NCI-H1048 (cell line): ENCODE results near the gene MYO6.

Source experiments
- DNase-seq: peaks from one replicate; lab custom pipeline; 2025; lab: John Stamatoyannopoulos, UW

The MYO6 gene

DNA sequence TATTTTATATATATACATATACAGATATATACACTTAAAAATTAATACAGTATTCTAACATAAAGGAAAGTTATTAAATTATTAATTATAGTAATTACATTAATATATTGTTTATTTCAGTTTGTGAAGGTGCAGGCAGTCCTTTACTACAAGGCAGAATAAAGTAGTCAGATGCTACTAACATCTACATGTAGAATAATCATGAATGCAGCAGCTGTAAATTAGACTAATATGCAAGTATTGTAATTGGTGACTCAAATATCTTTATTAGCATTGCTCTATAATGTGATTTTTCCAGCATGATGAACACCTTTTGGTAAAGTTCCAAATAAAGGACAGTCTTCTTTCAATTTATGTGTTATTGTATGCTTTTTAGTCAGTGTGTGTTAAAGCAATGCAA, 17.3 kb downstream of the MYO6 start:
- no peak for DNase-seq

DNA sequence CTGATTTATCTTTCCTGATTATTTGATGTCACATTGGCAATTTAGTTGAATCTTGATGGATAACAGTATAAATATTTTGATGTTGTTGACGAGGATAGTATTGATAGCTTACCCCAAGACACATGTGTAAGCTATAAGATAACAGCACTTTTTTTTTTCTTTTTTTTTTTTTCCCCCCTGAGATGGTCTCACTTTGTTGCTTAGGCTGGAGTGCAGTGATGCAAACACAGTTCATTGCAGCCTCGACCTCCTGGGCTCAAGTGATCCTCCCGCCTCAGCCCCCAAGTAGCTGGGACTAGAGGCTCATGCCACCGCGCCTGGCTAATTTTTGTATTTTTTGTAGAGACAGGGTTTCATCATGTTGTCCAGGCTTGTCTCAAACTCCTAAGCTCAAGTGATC, 21.8 kb downstream of the MYO6 start:
- no peak for DNase-seq

DNA sequence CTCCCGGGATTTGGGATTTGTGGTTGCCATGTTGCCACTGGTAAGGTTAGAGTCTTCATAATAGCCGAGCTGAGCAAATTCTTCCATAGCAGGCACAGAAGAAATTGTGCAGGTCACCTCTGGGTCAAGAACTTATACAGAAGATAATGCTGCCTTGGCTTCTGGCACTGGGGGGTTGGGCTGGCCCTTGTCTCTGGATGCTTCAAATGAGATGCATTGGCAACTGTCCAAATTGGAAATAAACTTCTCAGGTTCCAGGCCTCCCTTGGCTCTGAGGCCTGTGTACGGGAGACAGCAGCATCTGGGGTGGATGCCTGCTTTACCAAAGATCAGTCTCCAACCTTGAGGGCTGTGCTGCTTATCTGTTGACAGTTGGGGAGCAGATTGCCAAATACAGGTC, 26.2 kb downstream of the MYO6 start:
- DNase-seq = no peak

DNA sequence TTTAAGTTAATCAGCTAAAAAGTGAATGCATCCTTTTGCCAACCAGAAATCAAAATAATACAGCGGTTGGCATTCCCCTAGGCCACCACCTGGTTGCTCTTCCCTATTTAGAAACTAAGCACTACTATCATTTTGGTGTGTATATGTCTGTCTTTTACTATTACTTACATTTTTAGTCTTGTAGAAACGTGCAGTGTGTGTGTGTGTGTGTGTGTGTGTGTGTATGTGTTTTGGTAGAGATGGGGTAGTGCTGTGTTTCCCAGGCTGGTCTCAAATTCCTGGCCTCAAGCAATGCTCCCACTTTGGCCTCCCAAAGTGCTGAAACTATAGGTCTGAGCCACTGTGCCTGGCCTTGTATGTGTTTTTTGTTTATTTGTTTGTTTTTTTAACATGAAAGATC, 27.4 kb downstream of the MYO6 start:
- no peak for DNase-seq

DNA sequence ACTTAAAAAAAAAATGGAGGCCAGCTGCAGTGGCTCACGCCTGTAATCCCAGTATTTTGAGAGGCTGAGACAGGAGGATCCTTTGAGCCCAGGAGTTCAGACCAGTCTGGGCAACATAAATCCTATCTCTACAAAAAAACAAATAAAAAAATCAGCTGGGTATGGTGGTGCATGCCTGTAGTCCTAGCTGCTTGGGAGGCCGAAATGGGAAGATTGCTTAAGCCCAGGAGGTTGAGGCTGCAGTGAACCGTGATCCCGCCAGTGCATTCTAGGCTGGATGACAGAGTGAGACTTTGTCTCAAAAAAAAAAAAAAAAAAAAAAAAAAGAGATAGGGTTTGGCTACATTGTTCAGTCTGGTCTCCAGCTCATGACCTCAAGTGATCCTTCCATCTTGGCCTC, 29.7 kb downstream of the MYO6 start:
- DNase-seq = no peak

DNA sequence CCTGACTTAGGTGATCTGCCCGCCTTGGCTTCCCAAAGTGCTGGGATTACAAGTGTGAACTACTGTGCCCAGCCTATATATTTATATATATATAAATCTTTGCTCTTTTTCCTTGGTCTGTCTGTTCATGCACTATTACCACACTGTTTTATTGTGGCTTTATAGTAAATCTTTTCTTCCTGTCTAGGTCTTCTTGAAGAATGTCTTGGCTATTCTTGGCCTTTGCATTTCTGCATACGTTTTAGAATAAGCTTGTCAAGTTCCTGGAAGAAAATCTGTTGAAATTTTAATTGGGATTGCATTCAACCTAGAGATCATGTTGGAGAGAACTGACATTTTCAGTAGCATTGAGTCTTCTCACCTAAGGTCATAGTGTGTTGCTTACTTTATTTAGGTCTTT, 37.1 kb downstream of the MYO6 start:
- no peak for DNase-seq

DNA sequence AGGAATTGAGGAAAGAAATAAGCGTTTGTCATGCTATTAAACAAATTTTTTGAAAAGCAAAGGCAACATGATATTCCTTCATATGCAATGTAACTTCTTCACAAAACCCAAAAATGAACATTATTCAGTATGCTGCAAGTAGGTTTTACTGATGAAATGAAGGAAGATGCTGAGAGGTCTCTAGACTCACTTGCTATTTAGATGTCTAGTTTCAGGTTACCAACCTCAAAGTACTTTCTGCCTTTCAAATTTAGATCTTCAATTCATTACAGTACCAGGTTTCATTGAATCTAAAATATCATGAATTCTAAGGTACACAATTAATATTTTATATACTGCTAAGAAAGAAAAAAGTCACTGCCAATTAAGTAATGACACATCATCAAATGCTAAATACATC, 39.9 kb downstream of the MYO6 start:
- no peak for DNase-seq

DNA sequence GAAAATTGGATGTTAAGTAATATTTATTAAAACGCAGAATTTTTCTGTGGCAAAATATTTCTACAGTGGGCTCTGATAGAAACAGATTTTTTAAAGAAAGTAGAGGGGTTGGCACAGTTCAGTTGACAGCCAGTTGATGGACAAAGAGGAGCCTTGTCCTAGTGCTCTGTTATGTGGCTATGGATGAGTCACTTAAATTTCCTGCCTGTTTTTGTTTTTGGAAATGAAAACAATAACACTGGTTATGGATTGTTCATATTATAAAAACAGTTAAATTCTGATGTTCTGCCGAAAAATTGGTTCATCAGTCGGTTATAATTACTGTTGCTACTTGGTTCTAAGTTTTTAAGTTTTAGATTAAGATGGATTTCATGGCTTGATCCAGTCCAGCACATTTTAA, 42.8 kb downstream of the MYO6 start:
- DNase-seq = no peak

DNA sequence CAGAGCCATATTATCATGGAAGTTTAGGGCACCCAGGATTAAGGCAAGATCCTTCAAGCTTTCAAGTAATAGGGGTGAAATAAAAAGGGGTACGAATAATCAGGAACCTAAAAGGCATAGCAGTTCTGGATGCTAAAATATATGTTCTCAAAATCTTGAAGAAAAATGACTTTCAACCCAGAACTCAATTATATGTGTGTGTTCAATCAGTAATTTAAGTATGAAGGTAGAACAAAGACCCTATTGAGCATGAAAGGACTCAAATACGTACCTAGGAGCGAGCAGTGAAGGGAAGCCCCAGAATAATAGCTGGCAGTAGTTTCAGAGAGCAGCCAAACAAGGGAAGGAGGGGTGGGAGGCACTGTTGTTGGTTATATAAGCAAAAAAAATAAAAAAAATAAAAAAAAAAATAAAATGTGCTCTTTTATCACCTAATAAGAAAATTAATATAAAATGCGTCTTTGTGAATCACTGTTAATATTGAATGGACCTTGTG, 45.4 kb downstream of the MYO6 start:
- no peak for DNase-seq

DNA sequence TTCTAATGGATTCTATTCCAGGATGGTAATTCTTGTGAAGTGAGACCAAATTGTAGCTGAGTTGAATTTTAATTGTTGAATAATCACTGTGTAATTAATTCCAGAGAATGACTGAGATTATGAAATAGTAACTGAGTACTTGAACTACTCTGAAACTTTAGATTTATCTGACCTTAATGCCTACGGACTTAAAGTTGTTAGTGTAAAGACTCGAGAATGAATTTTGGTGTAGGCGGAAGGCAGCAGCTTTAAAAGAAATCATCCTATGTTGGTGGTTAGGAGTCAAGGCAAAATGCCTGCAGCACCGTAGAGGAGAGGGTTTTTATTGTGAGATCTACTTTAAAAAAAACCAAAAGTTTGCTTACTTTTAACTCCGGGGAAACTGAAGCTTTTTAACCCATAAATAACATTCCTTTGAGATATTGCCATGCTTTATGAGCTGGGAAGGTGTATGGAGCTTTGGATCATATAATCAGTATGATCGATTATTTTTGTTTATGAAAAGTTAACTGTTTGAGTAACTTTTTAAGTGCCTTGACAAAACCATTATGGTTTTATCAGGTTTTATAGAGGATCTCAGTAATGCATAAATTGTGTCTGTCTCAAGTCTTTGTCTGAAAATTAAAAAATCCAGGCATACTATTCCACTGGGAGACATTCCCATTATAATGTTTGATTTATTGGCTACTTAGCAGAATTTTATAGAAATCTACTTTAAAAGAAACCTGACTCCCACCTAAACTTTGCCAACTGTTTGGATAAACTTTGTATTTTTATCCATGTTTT, 46.1 kb downstream of the MYO6 start:
- no peak for DNase-seq

DNA sequence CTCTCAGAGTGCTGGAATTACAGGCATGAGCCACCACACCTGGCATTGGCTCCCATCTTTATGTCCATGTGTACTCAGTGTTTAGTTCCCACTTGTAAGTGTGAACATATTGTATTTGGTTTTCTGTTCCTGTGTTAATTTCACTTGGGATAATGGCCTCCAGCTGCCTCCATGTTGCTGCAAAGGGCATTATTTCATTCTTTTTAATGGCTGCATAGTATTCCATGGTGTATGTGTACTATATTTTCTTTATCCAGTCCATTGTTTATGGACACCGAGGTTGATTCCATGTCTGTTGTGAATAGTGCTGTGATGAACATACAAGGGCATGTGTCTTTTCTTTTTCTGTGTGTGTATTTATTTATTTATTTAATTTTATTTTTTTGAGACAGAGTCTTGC, 47.7 kb downstream of the MYO6 start:
- no peak for DNase-seq

DNA sequence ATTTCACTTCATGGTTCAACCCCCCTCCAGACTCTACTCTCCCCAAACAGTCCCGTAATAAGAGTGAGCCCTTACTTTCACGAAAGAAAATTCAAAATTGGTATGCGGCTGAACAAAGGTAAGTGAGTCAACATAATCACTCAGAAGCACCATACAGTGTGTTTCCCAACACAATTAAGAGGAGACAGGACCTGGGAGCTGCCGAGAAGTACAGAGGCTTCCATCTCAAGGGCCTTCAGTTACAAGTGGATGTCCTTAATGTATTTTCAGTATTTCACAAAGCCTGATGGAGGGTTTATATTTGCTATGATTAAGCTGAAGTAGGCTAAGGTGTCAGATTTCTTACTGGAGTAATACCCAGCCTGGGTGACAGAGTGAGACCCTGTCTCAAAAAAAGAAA, 51.1 kb downstream of the MYO6 start:
- no peak for DNase-seq

DNA sequence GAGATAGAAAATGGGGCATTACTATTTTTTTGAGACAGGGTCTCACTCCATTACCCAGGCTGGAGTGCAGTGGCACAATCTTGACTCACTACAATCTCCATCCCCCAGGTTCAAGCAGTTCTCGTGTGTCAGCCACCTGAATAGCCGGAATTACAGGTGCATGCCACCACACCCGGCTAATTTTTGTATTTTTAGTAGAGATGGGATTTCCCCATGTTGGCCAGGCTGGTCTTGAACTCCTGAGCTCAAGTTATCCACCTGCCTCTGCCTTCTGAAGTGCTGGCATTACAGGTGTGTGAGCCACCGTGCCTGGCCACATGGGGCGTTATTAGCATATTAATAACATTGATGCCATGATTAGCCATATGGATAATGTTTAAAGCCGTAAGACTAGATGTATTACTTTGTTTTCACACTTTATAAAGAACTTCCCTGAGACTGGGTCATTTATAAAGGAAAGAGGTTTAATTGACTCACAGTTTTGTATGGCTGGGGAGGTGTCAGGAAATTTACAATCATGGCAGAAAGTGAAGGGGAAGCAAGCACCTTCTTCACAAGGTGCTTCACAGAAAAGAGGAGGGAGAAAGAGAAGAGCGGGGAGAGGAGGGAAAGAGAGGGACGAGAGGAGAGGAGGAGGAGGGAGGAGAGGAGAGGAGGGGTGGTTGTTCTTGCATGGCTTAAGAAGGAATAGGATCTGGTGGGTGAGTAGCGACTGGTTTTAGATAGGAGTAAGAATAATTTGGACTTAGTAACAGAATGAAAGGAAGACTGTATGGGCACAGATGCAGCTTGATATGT, 51.9 kb downstream of the MYO6 start:
- no peak for DNase-seq

DNA sequence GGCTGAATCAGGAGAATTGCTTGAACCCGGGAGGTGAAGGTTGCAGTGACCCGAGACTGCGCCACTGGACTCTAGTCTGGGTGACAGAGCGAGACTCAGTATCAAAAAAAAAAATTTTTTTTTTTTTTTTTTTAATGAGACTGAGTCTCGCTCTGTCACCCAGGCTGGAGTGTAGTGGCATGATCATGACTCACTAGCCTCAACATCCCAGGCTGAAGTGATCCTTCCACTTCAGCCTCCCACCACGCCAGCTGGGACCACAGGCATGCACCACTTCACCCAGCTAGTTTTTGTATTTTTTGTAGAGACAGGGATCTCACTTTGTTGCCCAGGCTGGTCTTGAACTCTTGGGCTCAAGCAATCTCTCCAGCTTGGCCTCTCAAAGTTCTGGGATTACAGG, 53.3 kb downstream of the MYO6 start:
- DNase-seq = no peak

DNA sequence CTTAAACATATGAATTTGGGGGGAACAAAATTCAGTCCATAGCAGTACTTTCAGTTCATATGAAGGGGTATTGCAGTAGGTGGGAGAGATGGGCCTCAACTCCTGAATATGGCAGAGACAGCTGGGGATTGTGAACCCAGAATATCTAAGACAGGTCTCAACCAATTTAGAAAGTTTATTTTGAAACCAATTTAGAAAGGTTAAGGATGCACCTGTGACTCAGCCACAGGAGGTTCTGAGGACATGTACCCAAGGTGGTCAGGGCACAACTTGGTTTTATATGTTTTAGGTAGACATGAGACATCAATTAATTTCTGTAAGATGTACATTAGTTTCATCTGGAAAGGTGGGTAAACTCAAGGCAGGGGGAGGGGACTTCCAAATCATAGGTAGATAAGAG, 59.5 kb downstream of the MYO6 start:
- no peak for DNase-seq

DNA sequence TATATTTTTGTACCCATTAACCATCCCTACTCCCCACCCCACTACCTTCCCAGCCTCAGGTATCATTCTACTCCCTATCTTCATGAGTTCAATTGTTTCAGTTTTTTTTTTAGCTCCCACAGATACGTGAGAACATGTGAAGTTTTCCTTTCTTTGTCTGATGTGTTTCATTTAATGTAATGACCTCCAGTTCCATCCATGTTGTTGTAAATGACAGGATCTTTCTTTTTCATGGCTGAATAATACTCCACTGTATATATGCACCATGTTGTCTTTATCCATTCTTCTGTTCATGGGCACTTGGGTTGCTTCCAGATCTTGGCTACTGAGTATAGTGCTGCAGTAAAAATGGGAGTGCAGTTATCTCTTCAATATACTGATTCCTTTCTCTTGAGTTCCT, 63.5 kb downstream of the MYO6 start:
- no peak for DNase-seq

DNA sequence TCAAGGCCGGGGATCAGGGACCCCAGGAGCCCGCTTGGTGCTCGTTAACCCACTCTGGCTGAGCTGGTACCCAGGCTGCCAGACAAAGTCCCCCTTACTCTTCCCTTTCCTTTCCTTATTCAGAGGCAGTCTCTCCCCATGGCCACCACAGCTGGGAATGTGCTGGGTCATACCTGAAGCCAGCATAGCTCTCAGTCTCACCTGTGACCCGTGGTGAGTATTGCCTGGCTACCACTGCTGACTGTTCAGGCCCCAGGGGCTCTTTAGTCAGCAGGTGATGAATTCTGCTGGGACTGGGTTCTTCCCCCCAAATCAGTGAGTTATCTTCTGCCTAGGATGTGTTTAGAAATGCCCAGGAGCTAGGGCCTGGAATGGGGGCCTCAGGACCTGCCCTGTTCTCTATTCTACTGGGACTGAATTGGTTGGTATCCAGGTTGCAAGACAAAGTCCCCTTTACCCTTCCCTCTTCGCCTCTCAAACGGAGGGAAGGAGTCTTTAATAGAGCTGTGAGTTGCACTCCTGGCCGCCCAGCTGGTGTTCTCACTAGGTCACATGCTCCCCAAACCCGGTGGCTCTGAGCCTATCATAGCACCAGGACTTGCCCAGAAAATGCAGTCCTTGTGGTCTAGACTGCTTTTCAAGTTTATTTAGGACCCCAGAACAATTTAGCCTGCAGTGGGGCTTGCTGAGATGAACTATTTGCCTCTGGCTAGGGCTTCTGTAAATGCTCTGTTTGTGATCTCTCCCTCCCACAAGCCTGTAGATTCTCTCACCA, 64.6 kb downstream of the MYO6 start:
- DNase-seq = no peak

DNA sequence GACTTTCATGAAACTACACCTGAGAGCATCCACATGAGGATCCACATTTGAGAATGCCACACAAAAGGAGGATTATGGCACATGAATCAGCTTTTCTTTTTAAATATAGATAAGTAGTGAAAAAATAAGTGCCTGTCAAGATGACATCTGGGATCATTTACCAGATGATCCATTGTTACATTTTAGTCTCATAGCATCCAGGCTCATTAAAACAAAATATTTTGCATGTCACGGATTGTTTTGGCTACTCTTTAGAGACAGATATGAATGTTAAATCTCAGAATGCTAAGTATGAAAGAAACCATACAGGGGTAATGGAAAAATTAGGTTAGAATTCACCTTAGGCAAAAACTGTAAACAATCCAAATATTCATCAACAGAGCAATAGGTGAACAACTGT, 66.7 kb downstream of the MYO6 start:
- no peak for DNase-seq

DNA sequence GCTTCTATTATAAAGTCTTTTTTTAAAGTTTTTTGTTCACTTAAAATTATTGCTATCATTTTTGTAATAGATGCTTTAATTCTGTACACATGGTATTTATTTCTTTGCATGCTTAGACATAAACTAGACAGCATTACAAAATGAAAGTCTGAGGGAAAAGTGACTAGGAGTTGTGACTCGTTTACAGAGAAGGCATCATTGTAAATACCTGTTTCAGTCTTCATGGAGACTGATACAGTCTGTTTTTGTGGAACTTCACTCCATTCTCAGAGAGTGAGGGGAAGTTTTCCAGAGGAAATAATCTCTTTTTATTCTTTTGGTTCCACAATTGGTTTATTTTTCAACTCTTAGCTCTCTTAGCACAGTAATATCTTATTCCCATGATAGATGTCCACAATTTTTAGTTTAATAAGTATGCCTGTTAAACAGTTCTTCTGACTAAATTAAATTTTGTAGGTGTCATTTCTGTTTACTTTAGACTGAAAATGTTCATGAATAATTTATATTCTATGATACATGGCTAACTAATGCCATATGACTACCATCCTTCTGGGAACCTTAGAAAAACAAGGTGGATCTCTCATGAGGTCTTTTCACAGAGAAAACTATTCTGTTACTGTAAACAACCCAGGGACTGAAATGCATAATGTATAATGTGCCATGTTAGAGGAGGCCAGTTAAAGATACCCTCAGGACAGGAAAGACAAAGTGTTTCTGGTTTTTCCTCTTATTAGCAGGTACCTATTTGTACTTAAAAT, 69.2 kb downstream of the MYO6 start:
- no peak for DNase-seq

DNA sequence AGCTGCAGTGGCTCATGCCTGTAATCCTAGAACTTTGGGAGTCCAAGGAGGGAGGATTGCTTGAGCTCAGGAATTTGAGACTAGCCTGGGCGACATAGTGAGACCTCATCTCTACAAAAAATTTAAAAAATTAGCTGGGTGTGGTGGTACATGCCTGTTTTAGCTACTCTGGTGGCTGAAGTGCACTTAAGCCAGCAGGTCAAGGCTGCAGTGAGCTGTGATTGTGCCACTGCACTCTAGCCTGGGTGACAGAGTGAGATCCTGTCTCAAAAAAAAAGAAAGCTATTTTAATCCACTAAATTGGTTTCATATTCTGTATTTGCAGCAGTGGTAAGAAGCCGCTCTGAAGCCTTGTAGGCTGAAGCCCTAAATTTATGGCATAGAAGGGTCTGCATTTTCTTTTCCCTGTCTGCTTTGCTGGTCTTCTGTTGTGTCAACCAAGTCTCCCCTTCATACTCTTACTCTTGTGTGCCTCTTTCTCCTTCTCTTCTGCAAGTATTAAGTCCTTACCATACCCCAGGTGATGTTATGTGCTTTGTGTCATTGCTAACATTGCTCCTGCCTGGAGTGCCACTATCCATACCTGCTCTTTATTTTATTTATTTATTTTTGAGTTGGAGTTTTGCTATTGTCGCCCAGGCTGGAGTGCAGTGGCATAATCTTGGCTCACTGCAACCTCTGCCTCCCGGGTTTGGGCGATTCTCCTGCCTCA, 70.9 kb downstream of the MYO6 start:
- no peak for DNase-seq

DNA sequence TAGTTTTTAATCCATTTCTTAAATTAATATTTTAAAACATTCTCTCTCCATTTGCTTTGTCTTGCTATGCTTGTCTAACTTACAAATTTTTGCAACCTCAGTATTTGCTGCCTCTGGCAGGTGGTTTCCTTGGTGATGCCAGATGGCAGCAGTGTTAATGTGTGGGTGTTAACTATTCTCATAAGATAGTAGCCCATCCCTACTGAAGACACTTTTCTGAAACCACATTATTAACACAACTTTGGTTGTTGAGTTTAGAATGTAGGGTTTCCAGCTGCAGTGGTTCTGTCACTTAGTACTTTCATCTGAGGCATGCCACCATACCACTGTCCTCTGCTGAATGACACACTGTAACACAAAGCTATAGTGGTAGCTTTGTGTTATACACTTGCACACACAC, 75.1 kb downstream of the MYO6 start:
- DNase-seq = no peak
